ENCODE measurements around the gene C2CD2L.

DNA sequence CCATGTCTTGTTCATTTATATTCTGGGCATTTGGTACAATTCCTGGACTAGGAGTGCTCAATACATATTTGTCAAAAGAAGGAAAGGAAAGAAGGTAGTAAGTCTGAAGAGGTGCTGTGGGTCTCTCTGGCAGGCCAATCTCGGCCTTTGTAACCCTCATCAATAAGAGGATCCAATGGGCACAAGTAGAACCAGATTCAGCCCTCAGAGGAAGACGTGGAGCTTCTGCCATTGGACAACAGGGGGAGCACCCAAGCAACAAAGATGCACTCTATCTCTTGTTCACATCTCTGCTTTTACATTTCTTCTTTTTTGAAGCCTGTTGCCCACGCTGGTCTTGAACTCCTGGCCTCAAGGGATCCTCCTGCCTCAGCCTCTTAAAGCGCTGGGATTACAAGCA is 41.8 kb upstream of the C2CD2L start:
- TF ChIP-seq, protein P1, sequence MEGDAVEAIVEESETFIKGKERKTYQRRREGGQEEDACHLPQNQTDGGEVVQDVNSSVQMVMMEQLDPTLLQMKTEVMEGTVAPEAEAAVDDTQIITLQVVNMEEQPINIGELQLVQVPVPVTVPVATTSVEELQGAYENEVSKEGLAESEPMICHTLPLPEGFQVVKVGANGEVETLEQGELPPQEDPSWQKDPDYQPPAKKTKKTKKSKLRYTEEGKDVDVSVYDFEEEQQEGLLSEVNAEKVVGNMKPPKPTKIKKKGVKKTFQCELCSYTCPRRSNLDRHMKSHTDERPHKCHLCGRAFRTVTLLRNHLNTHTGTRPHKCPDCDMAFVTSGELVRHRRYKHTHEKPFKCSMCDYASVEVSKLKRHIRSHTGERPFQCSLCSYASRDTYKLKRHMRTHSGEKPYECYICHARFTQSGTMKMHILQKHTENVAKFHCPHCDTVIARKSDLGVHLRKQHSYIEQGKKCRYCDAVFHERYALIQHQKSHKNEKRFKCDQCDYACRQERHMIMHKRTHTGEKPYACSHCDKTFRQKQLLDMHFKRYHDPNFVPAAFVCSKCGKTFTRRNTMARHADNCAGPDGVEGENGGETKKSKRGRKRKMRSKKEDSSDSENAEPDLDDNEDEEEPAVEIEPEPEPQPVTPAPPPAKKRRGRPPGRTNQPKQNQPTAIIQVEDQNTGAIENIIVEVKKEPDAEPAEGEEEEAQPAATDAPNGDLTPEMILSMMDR (IDR thresholded peaks at IDR 0.05; ENCODE audit: extremely low read depth in 1 of 2, insufficient read depth in 1 of 2, low read depth in 1 of 2, low read length in 2 of 2), result peak; percentile 25 to 58
- TF ChIP-seq POLR2A (IDR thresholded peaks at IDR 0.05; ENCODE audit: low read depth, low read length), result no peak
- no peak for TF ChIP-seq EZH2 (IDR thresholded peaks at IDR 0.05; ENCODE audit: borderline replicate concordance, low read depth, low read length, severe bottlenecking)
